Activated CD8-positive, alpha-beta memory T cell treated with anti-CD3 and anti-CD28 coated beads for 24 hours (primary cell): ENCODE results near the gene SUPT6H.
"Not testable (repeated sequence)": the region's sequence is repeated elsewhere in the genome, so short reads cannot be mapped to it uniquely, and the experiment has no call there.

Experiments
- DNase-seq: peaks from one replicate; pipeline ENCODE4 v3.0.0-alpha.2; 2020

SUPT6H gene

DNA sequence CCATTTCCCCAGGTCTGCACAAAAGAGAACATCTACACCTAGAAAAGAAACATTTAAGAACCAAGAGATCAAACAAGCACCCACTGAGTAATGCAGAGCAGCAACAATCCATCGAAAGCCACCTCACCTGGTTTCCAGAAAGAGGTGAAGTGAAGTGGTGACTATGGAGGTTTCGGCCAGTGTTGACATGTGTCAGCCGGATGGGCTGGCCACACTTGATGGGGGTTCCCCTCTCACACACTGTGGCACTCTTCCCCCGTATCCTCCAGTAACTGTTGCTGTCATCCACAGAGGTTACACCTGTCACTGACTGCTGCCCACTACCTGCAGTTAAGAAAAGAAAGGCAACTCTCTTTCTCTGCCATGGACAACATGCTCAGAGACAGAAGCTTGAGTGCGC is 6.8 kb upstream of the SUPT6H start:
- no peak for DNase-seq

DNA sequence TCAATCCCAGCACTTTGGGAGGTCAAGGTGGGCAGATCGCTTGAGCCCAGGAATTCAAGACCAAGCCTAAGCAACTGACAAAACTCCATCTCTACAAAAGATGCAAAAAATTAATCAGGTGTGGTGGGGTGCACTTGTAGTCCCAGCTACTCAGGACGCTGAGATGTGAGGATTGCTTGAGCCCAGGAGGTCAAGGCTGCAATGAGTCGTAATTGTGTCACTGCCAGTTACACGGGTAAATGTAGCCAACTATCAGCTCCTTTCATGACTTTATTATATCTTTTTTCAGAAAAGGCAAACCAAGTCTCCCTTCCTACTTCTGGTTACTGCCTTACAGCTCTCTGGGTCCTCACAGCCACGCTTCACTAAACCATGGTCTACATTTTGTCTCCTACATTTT is 4.2 kb upstream of the SUPT6H start:
- DNase-seq, result no peak

DNA sequence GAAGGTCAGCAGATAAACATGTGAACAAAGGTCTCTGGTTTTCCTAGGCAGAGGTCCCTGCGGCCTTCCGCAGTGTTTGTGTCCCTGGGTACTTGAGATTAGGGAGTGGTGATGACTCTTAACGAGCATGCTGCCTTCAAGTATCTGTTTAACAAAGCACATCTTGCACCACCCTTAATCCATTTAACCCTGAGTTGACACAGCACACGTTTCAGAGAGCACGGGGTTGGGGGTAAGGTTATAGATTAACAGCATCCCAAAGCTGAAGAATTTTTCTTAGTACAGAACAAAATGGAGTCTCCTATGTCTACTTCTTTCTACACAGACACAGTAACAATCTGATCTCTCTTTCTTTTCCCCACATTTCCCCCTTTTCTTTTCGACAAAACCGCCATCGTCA is 3.7 kb upstream of the SUPT6H start:
- not testable (repeated sequence) for DNase-seq

DNA sequence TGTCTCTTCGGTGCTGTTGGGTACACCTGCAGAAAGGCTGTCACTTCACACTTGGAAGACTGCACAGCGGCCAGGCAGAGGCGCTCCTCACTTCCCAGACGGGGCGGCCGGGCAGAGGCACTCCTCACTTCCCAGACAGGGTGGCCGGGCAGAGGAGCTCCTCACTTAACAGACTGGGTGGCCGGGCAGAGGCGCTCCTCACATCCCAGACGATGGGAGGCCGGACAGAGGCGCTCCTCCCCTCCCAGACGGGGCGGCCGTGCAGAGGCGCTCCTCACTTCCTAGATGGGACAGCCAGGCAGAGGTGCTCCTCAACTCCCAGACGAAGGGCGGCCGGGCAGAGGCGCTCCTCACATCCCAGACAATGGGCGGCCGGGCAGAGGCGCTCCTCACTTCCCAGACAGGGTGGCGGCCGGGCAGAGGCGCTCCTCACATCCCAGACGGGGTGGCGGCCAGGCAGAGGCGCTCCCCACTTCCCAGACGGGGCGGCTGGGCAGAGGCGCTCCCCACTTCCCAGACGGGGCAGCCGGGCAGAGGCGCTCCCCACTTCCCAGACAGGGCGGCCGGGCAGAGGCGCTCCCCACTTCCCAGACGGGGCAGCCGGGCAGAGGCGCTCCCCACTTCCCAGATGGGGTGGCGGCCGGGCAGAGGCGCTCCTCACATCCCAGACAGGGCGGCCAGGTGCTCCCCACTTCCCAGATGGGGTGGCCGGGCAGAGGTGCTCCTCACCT is 3.1 kb upstream of the SUPT6H start:
- DNase-seq, result not testable (repeated sequence)

DNA sequence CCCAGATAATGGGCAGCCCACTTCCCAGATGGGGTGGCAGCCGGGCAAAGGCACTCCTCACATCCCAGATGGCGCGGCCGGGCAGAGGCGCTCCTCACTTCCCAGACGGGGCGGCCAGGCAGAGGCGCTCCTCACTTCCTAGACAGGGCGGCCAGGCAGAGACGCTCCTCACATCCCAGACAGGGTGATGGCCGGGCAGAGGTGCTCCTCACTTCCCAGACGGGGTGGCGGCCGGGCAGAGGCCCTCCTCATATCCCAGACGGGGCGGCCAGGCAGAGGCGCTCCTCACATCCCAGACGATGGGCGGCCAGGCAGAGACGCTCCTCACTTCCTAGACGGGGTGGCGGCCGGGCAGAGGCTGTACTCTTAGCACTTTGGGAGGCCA is 2.5 kb upstream of the SUPT6H start:
- not testable (repeated sequence) for DNase-seq

DNA sequence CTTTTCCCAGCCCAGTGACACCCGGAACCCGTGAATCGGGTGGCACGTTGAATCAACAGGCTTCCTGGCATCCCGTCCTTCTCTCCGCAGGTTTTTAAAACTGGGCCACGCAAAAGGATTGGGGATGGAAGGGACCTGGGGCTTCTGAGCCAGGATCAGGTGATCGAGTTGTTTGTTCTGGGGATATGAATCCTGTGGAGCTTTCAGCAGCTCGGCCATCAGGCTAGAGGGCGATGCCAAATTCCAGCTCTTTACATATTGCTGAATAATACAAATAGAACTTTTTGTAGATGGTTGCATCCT is 473 bp downstream of the SUPT6H start:
- no peak for DNase-seq

DNA sequence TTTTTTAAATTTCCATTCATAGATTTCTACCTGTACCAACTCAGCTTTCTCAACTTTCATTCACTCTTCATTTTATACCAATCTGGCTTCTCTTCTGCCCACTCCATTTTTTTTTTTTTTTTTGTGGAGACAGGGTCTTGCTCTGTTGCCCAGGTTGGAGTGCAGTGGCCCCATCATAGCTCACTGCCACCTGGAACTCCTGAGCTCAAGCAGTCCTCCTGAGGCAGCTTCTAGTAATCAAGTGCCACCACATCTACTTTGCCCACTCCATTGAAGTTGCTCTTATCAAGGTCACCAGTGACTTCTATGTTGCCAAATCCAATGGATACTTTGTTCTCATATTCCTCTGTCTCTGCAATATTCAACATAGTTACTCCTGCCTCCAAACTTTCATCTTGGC is 1.7 kb downstream of the SUPT6H start:
- no peak for DNase-seq

DNA sequence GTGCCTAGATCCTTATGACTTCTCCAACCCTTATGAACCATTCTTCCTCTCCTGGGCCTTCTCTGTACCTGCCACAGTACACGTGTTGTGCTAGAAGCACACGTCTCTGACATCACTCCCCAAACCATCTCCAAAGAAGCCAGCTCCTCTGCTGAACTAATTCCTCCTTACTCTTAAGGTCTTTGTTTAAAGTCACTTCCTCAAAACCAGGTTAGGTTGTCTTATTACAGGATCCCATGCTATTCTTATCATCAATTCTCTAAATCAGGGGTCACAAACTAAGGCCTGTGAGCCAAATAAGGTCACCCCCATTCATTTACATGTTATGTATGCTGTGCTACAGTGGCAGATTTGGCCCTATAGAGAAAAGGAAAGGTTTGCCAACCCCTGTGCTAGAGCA is 4.0 kb downstream of the SUPT6H start:
- no peak for DNase-seq

DNA sequence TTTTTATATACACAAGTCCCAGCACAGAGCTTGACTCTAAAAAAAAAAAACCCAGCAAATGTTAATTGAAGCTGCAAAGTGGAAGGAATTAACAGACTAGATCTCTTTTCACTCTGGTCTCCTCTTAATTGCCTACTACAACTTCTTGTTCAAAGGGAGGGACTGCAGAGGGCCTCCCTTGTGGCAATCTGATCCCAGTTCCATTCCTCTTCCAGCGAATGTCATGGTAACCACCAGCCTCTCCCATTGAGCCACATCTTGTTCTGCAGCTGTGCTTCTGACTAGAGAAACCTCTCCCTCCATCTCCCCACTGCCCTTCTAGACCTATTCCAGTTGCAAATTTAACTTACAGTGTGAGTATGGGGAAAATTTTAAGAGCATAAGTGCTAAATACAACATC is 5.9 kb downstream of the SUPT6H start:
- no peak for DNase-seq

DNA sequence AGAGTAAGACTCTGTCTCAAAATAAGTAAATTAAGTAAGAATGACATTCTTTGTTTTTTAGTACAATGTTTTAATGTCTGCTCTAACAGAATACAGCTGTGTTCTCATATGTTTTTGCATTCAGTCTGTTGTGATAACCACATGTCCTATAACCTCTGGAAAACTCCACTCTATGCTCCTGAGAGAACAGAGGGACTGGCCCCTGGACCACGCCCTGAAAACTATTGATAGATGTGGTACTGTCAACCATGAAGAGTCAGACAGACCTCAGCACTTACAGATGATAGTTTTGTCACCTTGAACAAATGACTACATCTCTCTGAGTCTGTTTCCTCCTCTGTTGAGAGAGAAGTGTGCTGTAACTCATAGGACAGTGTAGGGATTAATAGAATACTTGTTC is 7.9 kb downstream of the SUPT6H start:
- no peak for DNase-seq

DNA sequence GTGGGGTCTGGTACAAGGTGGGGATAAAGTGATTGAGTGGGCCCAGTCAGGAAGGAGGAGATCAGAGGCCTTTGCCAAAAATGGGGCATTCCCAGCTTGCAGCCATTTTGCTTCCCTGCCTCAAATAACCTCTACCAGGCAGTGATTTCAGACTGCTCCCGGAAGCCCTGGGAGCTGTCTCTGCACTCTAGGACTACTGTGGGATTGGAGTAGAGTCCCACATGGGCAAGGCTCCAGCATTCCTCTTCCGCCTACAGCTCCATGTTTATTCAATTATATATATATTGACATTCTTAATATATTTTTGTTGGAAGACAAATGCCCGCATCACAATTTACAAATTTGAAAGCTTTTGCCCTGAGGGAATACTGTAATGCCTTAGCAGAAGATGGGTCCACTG is 13.5 kb downstream of the SUPT6H start:
- DNase-seq, result no peak

DNA sequence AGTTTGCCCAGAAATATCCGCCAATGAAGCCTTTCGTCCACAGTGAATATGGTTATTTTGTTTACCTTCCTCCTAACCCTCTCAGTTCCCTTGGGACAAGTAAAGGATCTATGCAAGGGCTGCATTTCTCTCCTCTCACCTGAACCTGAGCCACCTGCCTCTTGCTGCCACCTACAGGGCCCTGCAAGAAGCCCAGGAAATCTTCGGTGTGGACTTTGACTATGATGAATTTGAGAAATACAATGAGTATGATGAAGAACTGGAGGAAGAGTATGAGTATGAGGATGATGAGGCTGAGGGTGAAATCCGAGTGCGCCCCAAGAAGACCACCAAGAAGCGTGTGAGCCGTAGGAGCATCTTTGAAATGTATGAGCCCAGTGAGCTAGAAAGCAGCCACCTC is 14.0 kb downstream of the SUPT6H start:
- no peak for DNase-seq

DNA sequence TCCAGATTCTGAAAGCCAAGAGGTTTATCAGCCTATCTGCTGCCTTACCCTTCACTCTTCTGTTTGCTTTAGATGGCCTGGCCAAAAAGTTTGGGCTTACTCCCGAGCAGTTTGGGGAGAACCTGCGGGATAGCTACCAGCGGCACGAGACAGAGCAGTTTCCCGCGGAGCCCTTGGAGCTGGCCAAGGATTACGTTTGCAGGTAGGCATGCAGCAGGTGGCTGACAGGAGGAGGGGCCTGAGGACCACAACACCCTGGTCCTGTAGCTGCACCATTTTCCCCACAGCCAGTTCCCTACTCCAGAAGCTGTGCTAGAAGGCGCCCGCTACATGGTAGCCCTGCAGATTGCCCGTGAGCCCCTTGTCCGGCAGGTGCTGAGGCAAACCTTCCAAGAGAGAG is 20.6 kb downstream of the SUPT6H start:
- DNase-seq, result no peak

DNA sequence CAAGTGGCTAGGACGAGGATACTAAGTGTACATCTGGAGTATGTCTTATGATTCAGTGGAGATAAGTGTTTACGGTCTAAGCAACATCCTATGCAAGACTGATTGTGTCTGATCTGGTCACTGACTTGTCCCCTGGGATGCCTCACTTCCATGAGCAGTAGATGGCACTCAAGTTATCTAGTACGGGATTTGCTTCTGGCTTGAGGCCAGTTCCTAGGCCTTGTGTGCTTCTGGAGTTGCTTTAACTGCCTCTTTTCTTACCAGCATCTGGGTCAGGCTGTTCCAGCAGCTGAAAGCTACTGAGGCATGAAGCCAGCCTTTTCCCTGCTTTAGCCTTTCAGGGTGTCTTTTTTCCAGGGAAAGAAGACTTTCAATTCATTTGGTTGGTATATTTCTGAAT is 23.0 kb downstream of the SUPT6H start:
- DNase-seq, result no peak

DNA sequence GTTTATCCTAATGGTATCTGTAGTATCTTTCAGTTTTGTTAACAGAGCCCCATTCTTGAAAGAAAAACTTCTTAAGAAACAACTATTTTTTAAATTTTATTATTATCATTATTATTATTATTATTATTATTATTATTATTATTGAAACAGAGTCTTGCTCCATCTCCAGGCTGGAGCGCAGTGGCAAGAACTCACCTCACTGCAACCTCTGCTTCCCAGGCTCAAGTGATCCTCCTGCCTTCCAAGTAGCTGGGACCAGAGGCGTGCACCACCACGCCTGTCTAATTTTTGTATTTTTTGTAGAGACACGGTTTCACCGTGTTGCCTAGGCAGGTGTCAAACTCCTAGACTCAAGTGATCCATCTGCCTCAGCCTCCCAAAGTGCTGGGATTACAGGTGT is 23.4 kb downstream of the SUPT6H start:
- no peak for DNase-seq

DNA sequence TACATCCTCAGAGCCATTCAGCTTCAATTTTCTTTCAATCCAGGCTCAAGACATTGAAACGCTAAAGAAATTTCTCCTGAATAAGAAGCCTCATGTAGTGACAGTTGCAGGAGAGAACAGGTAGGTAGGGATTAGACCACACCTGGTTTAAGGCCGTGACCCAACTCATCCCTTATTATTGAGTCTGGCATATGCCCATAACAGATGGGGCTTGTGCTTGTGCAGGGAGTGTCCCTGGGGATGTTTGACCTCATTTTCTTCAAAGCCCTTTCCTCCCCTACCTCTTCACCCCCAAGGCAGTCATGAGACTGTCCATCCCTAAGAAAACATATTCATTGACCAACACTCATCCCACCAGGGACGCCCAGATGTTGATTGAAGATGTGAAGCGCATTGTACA is 24.3 kb downstream of the SUPT6H start:
- no peak for DNase-seq

DNA sequence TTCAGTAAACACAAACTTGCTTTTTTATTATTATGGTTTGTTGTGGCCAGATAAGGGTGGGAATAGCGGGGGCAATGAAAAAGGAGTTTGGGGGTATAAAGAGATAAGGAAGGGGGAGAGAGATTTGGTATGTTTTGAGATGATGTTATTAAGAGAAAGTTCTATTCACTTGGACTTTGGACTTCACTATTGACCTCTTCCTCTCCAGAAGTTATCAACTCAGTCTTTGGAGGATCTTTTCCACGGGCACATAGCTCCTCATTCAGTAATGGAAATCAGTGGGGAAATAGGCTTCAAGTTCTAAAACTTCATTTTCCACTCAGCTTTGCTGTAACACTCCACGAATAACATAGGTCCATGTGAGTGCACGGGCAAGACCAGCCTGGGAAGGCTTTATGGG is 26.5 kb downstream of the SUPT6H start:
- DNase-seq, result no peak

DNA sequence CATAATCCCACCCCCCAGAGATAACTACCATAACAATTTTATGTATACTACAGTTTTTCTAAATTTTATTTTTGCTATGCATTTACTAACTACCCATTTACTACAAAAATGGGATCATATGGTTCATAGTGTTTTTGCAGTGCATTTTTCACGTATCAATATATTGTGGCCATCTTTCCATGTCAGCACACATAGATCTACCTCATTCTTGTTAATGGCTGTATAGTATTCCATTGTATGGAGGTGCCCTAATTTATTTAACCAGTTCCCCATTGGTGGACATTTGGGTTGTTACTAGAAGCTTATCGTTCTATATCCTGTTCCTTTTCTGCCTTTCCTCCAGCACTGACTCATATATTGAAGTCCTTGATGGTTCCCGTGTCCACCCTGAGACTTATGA is 27.0 kb downstream of the SUPT6H start:
- DNase-seq, result no peak

DNA sequence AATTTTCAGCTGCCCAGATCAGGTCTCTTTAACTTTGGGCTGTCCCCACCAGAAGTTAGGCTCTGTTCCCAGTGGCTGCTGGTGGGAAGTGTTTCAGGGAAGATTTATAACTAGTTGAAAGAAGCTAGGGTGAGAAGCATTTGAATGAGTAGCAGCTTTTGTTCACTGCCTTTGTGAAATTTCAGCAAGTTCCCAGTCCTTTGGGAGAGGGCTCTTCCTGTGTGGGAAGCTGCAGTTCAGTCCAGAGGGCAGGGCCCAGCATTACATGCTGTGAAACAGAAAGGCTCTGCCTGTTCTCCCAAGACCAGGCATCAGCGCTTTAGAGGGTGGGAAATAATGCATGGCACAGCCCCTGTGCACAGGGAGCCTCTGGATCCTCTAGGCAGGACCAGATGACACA is 31.9 kb downstream of the SUPT6H start:
- no peak for DNase-seq

DNA sequence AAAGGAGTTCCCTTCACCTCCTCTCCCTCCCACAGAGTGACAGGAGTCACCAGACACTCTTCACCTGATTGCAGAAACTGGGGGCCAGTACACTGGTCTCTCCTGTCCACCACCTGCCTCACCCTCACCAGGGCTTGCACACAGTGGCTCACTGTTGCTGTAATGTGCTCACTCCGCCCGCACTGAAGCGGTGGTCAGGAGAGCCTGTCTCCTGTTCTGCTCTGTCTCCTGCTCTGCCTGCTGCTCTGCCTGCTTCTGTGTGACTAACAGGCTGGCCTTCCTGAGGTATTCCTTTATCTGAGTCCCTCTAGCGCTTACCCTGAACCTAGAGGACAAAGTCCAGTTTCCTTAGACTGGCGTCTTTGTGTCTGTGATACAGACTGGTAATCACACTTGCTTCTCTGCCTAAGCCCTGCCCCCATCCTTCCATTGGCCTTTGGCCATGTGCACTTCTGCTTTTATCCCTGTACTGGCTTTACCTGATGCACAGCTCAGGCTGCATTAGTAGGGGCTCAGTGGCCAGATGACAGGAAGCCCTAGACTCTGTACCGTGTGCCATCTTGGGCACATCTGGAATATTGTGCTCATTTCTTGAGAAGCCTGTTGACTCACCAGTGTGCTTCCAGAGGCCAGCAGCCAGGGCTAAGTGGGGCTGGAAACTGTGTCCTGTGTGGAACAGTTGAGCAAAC is 36.4 kb downstream of the SUPT6H start:
- no peak for DNase-seq

DNA sequence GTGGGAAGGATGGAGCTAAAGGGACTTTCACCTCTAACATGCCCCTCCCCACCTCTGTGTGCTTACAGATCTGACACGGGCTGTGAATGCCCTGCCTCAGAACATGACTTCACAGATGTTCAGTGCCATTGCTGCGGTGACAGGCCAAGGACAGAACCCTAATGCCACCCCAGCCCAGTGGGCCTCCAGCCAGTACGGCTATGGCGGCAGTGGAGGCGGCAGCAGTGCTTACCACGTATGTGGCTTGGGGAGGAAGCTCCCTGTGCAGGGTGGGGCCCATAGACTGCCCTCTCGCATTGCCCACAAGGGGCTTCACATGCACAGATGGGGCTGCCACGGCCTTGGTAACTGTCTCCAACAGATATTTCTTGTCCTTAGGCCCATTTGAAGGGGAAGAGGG is 38.3 kb downstream of the SUPT6H start:
- DNase-seq, result no peak

DNA sequence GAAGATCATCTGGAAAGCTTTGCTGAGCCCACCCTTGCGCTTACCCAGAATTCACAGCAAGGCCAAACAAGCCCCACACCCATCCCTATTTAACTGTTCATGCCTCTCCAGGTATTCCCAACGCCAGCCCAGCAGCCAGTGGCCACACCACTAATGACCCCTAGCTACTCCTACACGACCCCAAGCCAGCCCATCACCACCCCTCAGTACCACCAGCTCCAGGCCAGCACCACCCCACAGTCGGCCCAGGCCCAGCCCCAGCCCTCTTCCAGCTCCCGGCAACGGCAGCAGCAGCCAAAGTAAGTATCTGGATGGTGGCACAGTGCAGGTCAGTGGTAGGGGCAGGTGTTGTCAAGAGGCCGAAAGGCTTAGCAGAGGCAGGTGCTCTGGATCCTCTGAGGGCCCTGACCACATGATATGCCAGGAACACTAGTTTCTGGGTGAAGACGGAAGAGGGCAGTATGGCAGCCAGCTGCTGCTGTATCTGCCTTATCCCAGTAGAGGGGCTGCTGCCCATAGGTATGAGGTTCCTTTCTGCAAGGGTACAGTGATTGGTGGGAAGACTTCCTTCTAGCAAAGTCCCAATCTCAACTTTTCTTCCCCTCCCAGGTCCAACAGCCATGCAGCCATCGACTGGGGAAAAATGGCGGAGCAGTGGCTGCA is 39.0 kb downstream of the SUPT6H start:
- no peak for DNase-seq

DNA sequence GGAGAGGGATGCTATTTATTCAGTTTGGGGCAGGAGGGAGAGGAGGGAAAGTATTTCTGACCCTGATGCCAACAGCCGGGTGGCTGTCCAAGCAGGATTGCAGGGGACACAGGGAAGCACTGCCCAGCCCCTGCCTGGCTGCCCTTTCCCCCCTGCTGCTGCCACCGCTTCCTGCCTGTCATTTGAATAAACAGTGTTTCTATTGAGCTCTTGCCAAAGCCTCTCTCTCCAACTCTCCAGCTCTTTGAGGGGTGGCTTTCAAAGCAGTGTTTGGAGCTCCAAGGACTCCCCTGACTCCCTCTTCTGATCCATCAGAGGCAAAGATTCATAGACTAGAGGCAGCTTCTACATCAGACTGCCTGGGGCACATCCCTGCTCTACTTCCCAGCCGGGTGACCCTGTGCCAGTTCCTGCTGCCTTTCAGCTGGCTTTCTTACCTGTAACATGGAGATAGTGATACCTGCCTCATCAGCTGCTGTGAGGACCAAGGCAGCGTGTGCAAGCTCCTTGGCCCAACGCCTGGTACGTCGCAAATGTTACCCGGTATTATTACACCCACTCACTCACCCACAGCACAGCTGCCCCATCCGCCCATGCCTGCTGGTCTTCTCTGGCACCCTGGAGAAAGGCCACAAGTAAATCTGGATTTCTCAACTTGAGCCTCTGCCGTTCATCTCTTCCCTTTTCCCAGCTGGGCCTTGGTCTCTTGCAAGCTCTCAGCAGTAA is 40.2 kb downstream of the SUPT6H start:
- DNase-seq, result no peak

DNA sequence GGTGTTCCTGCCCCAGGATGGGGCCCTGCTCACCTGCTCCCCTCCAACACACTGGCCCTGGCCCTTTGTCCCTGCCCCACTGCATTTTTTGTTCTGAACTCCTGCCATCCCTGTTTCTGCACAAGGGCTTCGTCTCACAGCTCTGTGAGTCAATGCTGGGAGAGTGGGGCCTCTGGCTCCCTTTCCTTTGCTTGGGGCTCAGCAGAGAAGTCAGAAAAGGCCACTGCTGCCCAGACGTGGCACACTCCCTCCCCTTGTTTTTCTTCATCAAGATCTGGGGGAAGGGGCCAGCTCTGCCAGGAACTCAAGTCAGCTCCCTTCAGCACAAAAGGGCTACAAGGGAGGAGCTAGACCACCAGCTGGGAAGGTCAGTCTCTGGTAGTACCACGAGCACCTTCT is 40.7 kb downstream of the SUPT6H start:
- no peak for DNase-seq
